Left renal cortex interstitium (tissue), 4 donors: Measurements from ENCODE around the gene MYO1A. TPM values are rescaled to one million over a fixed set of nuclear protein-coding genes. Genes with fewer than 3 reads are reported as not detected.
"Not testable (repeated sequence)": the region's sequence is repeated elsewhere in the genome, so short reads cannot be mapped to it uniquely, and the experiment has no call there.

Source experiments
- DNase-seq, 4 donors: peaks; one replicate each; pipeline ENCODE4 v3.0.0-alpha.2; 2013; ENCODE audit warnings: low read depth in 4 of 4, low spot score in 2 of 4, missing footprints in 1 of 4
- polyA plus RNA-seq, 4 donors: library from polyadenylated mRNA; unstranded; fragments of 120-200 nt; gene quantifications; one replicate each; pipeline ENCODE4 v1.2.1, GENCODE V29; 2013; ENCODE audit not compliant: insufficient read length in 4 of 4

The MYO1A gene
- polyA plus RNA-seq, 4 donors: 0.16 to 0.22 (median 0.17) TPM; not detected in 1

- DNase-seq: no peak
Observed at GRCh38 chr12:57048423-57049118, 1.4 kb downstream of the MYO1A start.

GRCh38 chr12:57047981-57048380, 1.9 kb downstream of the MYO1A start:
- DNase-seq: no peak

- no peak for DNase-seq
Observed at GRCh38 chr12:57046947-57047890, 2.7 kb downstream of the MYO1A start.

- no peak for DNase-seq
Observed at GRCh38 chr12:57046086-57046791, 3.7 kb downstream of the MYO1A start.

GRCh38 chr12:57044889-57045288, 5.0 kb downstream of the MYO1A start:
- DNase-seq: no peak

GRCh38 chr12:57044468-57044867, 5.5 kb downstream of the MYO1A start:
- no peak for DNase-seq

- no peak for DNase-seq
Observed at GRCh38 chr12:57042695-57043094, 7.2 kb downstream of the MYO1A start.

GRCh38 chr12:57040750-57041149, 9.2 kb downstream of the MYO1A start:
- DNase-seq: no peak

GRCh38 chr12:57040211-57040610, 9.7 kb downstream of the MYO1A start:
- DNase-seq: no peak

- DNase-seq: no peak
Observed at GRCh38 chr12:57039016-57039798, 10.7 kb downstream of the MYO1A start.

- DNase-seq: no peak
Observed at GRCh38 chr12:57037264-57037663, 12.7 kb downstream of the MYO1A start.

- no peak for DNase-seq
Observed at GRCh38 chr12:57033431-57033830, 16.5 kb downstream of the MYO1A start.

- DNase-seq: no peak
Observed at GRCh38 chr12:57031789-57032188, 18.1 kb downstream of the MYO1A start.

GRCh38 chr12:57031138-57031725, 18.7 kb downstream of the MYO1A start:
- no peak for DNase-seq

- no peak for DNase-seq
Observed at GRCh38 chr12:57029457-57029856, 20.5 kb downstream of the MYO1A start.

GRCh38 chr12:57027805-57028153, 22.1 kb downstream of the MYO1A start:
- no peak for DNase-seq

- no peak for DNase-seq
Observed at GRCh38 chr12:57027011-57027804, 22.7 kb downstream of the MYO1A start.

GRCh38 chr12:57025196-57025595, 24.7 kb downstream of the MYO1A start:
- no peak for DNase-seq

- not testable (repeated sequence) for DNase-seq
Observed at GRCh38 chr12:57022324-57022723, 27.6 kb downstream of the MYO1A start.
